ENCODE measurements around the gene TCF4.

TCF4 gene

GRCh38 chr18:55249550-55249949 lies 338.4 kb downstream of the TCF4 start:
- no peak for DNase-seq

GRCh38 chr18:55248495-55248894 lies 339.5 kb downstream of the TCF4 start:
- peak; percentile 45 for DNase-seq

- no peak for DNase-seq
Observed at GRCh38 chr18:55247032-55247431, 341.0 kb downstream of the TCF4 start.

GRCh38 chr18:55246278-55246677 lies 341.7 kb downstream of the TCF4 start:
- DNase-seq: no peak

- DNase-seq: no peak
Observed at GRCh38 chr18:55245211-55245614, 342.8 kb downstream of the TCF4 start.

- no peak for DNase-seq
Observed at GRCh38 chr18:55244546-55244945, 343.4 kb downstream of the TCF4 start.

GRCh38 chr18:55243857-55244256 lies 344.1 kb downstream of the TCF4 start:
- no peak for DNase-seq

GRCh38 chr18:55243255-55243654 lies 344.7 kb downstream of the TCF4 start:
- no peak for DNase-seq

GRCh38 chr18:55240978-55241377 lies 347.0 kb downstream of the TCF4 start:
- no peak for DNase-seq

- DNase-seq: no peak
Observed at GRCh38 chr18:55239740-55240139, 348.3 kb downstream of the TCF4 start.

- DNase-seq: no peak
Observed at GRCh38 chr18:55237660-55238059, 350.3 kb downstream of the TCF4 start.

- peak; percentile 57 for DNase-seq
Observed at GRCh38 chr18:55236150-55236931, 351.7 kb downstream of the TCF4 start.

- no peak for DNase-seq
Observed at GRCh38 chr18:55235094-55235461, 352.9 kb downstream of the TCF4 start.

- DNase-seq: peak; percentile 91
Observed at GRCh38 chr18:55234366-55235093, 353.5 kb downstream of the TCF4 start.

GRCh38 chr18:55233857-55234256 lies 354.1 kb downstream of the TCF4 start:
- peak; percentile 56 for DNase-seq

GRCh38 chr18:55232506-55232905 lies 355.5 kb downstream of the TCF4 start:
- DNase-seq: no peak

GRCh38 chr18:55229682-55230081 lies 358.3 kb downstream of the TCF4 start:
- DNase-seq: no peak

GRCh38 chr18:55228707-55229106 lies 359.3 kb downstream of the TCF4 start:
- DNase-seq: no peak

GRCh38 chr18:55228191-55228590 lies 359.8 kb downstream of the TCF4 start:
- DNase-seq: no peak

GRCh38 chr18:55227771-55228170 lies 360.2 kb downstream of the TCF4 start:
- peak; percentile 26 for DNase-seq

GRCh38 chr18:55226044-55226443 lies 361.9 kb downstream of the TCF4 start:
- no peak for DNase-seq

GRCh38 chr18:55224086-55224625 lies 363.8 kb downstream of the TCF4 start:
- DNase-seq: no peak

GRCh38 chr18:55221622-55222021 lies 366.4 kb downstream of the TCF4 start:
- no peak for DNase-seq

GRCh38 chr18:55220523-55220922 lies 367.5 kb downstream of the TCF4 start:
- no peak for DNase-seq
